Neuronal stem cell (in vitro differentiated cells): ENCODE data around the gene MSH5.

Experiments used
- DNase-seq: peaks from one replicate; pipeline ENCODE4 v3.0.0-alpha.2; 2013; ENCODE audit warnings: low spot score
- H2AFZ ChIP-seq: one replicate; pipeline ENCODE4 v1.6.1; 2013; ENCODE audit warnings: mild to moderate bottlenecking, low read length, inconsistent platforms
- H2AK5ac ChIP-seq: 2 replicates; pipeline ENCODE4 v1.6.1; 2013; ENCODE audit warnings: low read depth, mild to moderate bottlenecking, inconsistent platforms, low read length, moderate library complexity, mixed read lengths
- H2BK120ac ChIP-seq: 2 replicates; pipeline ENCODE4 v1.6.1; 2013; ENCODE audit warnings: low read depth, mild to moderate bottlenecking, inconsistent platforms, low read length, moderate library complexity, mixed read lengths
- H2BK12ac ChIP-seq: one replicate; pipeline ENCODE4 v1.6.1; 2013; ENCODE audit warnings: low read length, inconsistent platforms
- H2BK15ac ChIP-seq: 2 replicates; pipeline ENCODE4 v1.6.1; 2013; ENCODE audit warnings: mild to moderate bottlenecking, low read length, inconsistent platforms, mixed read lengths
- H2BK5ac ChIP-seq: one replicate; pipeline ENCODE4 v1.6.1; 2013; ENCODE audit warnings: inconsistent platforms, mild to moderate bottlenecking, low read length, moderate library complexity
- H3K14ac ChIP-seq: one replicate; pipeline ENCODE4 v1.6.1; 2013; ENCODE audit warnings: low read length, inconsistent platforms
- H3K18ac ChIP-seq: 2 replicates; pipeline ENCODE4 v1.6.1; 2013; ENCODE audit warnings: low read length, inconsistent platforms
- H3K23ac ChIP-seq: 2 replicates; pipeline ENCODE4 v1.6.1; 2013; ENCODE audit warnings: low read depth, mild to moderate bottlenecking, mixed read lengths, low read length, inconsistent platforms; ENCODE audit not compliant: poor library complexity
- H3K27ac ChIP-seq: replicated peaks from 3 replicates; pipeline ENCODE4 v1.5.1; 2013; ENCODE audit warnings: low read length, inconsistent platforms
- H3K27me3 ChIP-seq, 3 experiments: 2 replicates each; pipeline ENCODE4 v1.6.1; 2013; ENCODE audit warnings: low read length in 3 of 3, mild to moderate bottlenecking in 2 of 3, inconsistent platforms in 1 of 3, low read depth in 1 of 3, mixed read lengths in 1 of 3, moderate library complexity in 1 of 3; ENCODE audit not compliant: control insufficient read depth in 3 of 3, insufficient read depth in 3 of 3
- H3K36me3 ChIP-seq, 2 donors: replicated peaks in 1 of 2; 2 replicates each; pipeline ENCODE4 v1.6.1; 2013; ENCODE audit warnings: low read length in 2 of 2; ENCODE audit not compliant: control insufficient read depth in 2 of 2, insufficient read depth in 2 of 2
- H3K4ac ChIP-seq: 2 replicates; pipeline ENCODE4 v1.6.1; 2013; ENCODE audit warnings: inconsistent platforms, mild to moderate bottlenecking, low read length, moderate library complexity
- H3K4me1 ChIP-seq, 2 donors: 1 replicate in 1 of 2; 2 replicates in 1 of 2; pipeline ENCODE4 v1.6.1; 2013; ENCODE audit warnings: low read length in 2 of 2, low read depth in 1 of 2; ENCODE audit not compliant: control insufficient read depth in 2 of 2, insufficient read depth in 1 of 2
- H3K4me2 ChIP-seq: one replicate; pipeline ENCODE4 v1.6.1; 2013; ENCODE audit warnings: mild to moderate bottlenecking, low read length, inconsistent platforms; ENCODE audit not compliant: insufficient read depth, poor library complexity, severe bottlenecking
- H3K4me3 ChIP-seq, 2 donors: 2 replicates each; pipeline ENCODE4 v1.5.1; 2013; ENCODE audit warnings: low read length in 2 of 2, mild to moderate bottlenecking in 2 of 2, inconsistent platforms in 1 of 2, moderate library complexity in 1 of 2
- H3K79me1 ChIP-seq: one replicate; pipeline ENCODE4 v1.6.1; 2013; ENCODE audit warnings: low read depth, mild to moderate bottlenecking, inconsistent platforms, low read length, moderate library complexity
- H3K9ac ChIP-seq: one replicate; pipeline ENCODE4 v1.6.1; 2013; ENCODE audit warnings: mild to moderate bottlenecking, low read depth, low read length, inconsistent platforms; ENCODE audit not compliant: poor library complexity
- H3K9me3 ChIP-seq, 2 donors: replicated peaks in 1 of 2; 2 replicates each; pipeline versions ENCODE3 to v1.6.1; 2013; ENCODE audit warnings: low read length in 2 of 2, mild to moderate bottlenecking in 2 of 2, inconsistent platforms in 1 of 2, low read depth in 1 of 2, mixed read lengths in 1 of 2, moderate library complexity in 1 of 2; ENCODE audit not compliant: control insufficient read depth in 2 of 2, insufficient read depth in 1 of 2
- H4K8ac ChIP-seq: one replicate; pipeline ENCODE4 v1.6.1; 2013; ENCODE audit warnings: low read depth, mild to moderate bottlenecking, inconsistent platforms, low read length, moderate library complexity
- H4K91ac ChIP-seq: one replicate; pipeline ENCODE4 v1.6.1; 2013; ENCODE audit warnings: low read length, low read depth, mild to moderate bottlenecking, inconsistent platforms; ENCODE audit not compliant: poor library complexity
- WGBS, 2 donors: extraction: QIAGEN DNeasy Blood & Tissue Kit; methylation state at CpG; one replicate each; pipeline ENCODE4 v1.1.7; 2013; ENCODE audit warnings: missing lambda C conversion rate in 2 of 2, mixed read lengths in 1 of 2; ENCODE audit not compliant: insufficient read length in 2 of 2, insufficient replicate concordance in 1 of 2; ENCODE audit errors: extremely low coverage in 2 of 2; 5-methylcytosine and 5-hydroxymethylcytosine counted together

Gene MSH5

DNA sequence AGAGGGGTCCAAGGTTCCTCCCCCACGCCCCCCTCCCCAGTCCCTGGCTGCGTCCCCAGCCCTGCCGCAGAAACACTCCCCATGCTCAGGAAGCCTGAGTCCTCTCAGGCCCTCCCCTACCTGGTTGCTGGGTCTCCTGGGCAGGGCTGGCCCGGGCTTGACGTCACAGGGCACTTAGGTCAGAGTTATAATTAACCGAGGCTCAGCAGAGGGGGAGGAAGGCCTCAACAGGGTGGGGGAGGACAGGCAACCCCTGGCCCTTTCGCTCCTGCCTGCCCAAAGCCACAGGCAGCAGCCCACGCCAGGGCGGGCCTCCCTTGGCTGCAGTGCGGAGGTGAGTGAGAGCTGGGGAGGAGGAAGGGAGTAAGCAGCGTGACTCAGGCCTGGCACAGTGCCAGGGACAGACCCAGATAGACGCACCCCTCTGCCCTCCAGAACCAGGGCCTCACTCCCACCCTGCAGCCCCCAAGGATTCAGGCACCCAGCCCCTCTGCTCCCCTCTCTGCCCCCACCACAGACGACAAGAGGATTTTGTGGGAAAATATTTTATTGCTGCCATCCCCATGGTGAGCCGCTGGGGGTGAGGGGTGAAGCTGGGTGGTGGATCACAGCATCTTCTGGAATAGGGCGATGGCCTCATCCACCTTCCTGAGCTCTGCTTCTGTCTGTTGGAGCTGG lies 37.3 kb downstream of the MSH5 start, which contains the start of gene VWA7:
Gene VWA7, minus strand, starts transcription at position 340 of the 678 bp plus-strand sequence. CDS start 549 bp downstream, outside the sequence.
- H2AK5ac ChIP-seq, result peak within 1 kb of the TSS; percentile 81
- no peak within 1 kb of the TSS for H2BK12ac ChIP-seq
- no peaks in the 10 kb centered on the region for H3K27me3 ChIP-seq
- no peak within 1 kb of the TSS for H3K4me3 ChIP-seq
- H2BK120ac ChIP-seq, result no peak within 1 kb of the TSS
- peak within 1 kb of the TSS; percentile 86 for H2BK15ac ChIP-seq
- H3K14ac ChIP-seq, result peak within 1 kb of the TSS; percentile 82
- H3K79me1 ChIP-seq, result peaks cover 2% of the 10 kb centered on the region
- peak within 1 kb of the TSS; percentile 53 for H2BK5ac ChIP-seq
- H4K91ac ChIP-seq, result no peak within 1 kb of the TSS
- peak within 1 kb of the TSS; percentile 80 for H3K18ac ChIP-seq
- no peak within 1 kb of the TSS for H3K4ac ChIP-seq
- DNase-seq, result no peak
- H3K36me3 ChIP-seq, result peaks cover 34 to 47% of the 10 kb centered on the region in 2 donors
- no peaks in the 10 kb centered on the region for H3K9me3 ChIP-seq
- H3K9ac ChIP-seq, result peak within 1 kb of the TSS; percentile 84
- WGBS, 2 donors, result no CpG with 5 or more reads among the region's 15 CpGs
- peaks cover 4 to 8% of the 10 kb centered on the region in 2 donors for H3K4me1 ChIP-seq
- peak within 1 kb of the TSS; percentile 93 for H3K23ac ChIP-seq
- H3K27ac ChIP-seq, result no peak within 1 kb of the TSS
- no peak within 1 kb of the TSS for H4K8ac ChIP-seq
- no peak within 1 kb of the TSS for H2AFZ ChIP-seq
- H3K4me2 ChIP-seq, result peak within 1 kb of the TSS; percentile 11

DNA sequence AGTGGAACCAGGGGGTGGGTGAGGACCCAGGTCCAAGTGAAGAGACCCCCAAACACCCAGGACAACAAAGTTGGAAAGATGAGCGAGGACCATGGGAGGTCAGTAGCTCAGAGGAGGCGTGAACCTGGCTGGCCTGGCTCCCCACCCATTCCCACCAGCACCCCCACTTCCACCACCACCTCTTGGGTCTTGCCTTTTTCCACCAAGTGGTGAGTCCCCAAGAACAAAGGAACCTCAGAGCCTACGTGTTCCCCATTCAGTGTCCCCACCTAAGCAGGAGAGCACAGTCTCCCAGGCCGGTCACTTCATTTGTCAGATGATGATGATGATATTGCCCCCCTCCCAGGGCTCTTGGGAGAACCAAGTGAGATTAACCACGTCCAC lies 37.9 kb downstream of the MSH5 start:
- Histone ChIP-seq H3K23ac (peak overlapping the region; percentile 93), H2BK5ac (no peak overlapping the region), H3K79me1 (peaks cover 2% of the 10 kb centered on the region), H2BK120ac (no peak overlapping the region), H3K9ac (no peak overlapping the region), H3K4ac (no peak overlapping the region), H2AFZ (no peak overlapping the region), H3K4me1 (peaks cover 4 to 8% of the 10 kb centered on the region in 2 donors), H3K27ac (no peak overlapping the region), H2BK12ac (no peak overlapping the region), H3K14ac (no peak overlapping the region), H3K18ac (no peak overlapping the region), H3K4me3 (no peak overlapping the region), H3K9me3 (no peaks in the 10 kb centered on the region), H4K91ac (no peak overlapping the region), H3K4me2 (no peak overlapping the region), H2BK15ac (no peak overlapping the region), H3K36me3 (peaks cover 38 to 53% of the 10 kb centered on the region in 2 donors), H4K8ac (no peak overlapping the region), H2AK5ac (no peak overlapping the region), H3K27me3 (no peaks in the 10 kb centered on the region)
- DNase-seq, result no peak
- no CpG with 5 or more reads among the region's 5 CpGs for WGBS, 2 donors

DNA sequence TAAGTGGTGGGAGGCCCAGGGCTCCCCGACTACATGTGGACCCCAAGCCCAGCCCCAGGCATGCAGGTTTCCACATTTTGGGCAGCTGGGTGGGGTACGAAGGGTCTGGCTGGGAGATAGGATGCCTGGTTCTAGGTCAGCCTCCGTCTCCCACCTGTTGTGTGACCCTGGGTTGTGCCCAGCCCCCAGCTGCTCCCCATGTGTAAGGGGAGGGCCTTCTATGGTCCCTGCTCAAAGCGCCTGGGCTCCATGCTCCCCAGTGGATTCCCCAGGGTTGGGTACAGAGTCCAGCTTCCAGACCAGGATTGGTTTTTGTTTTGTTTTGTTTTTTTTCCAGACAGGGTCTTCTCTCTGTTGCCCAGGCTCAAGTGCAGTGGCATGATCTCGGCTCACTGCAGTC lies 38.4 kb downstream of the MSH5 start:
- Histone ChIP-seq H3K27me3 (no peaks in the 10 kb centered on the region), H3K4me1 (peaks cover 4 to 8% of the 10 kb centered on the region in 2 donors), H2BK120ac (no peak overlapping the region), H2BK5ac (peak overlapping the region; percentile 5), H3K18ac (no peak overlapping the region), H3K9ac (no peak overlapping the region), H3K4me2 (no peak overlapping the region), H3K4ac (no peak overlapping the region), H3K23ac (no peak overlapping the region), H3K27ac (no peak overlapping the region), H3K36me3 (peaks cover 42 to 58% of the 10 kb centered on the region in 2 donors), H4K8ac (no peak overlapping the region), H3K4me3 (no peak overlapping the region), H3K79me1 (peaks cover 2% of the 10 kb centered on the region), H2BK12ac (no peak overlapping the region), H3K14ac (no peak overlapping the region), H3K9me3 (no peaks in the 10 kb centered on the region), H2AK5ac (no peak overlapping the region), H2BK15ac (no peak overlapping the region), H4K91ac (no peak overlapping the region), H2AFZ (no peak overlapping the region)
- DNase-seq, result no peak
- no CpG with 5 or more reads among the region's 5 CpGs for WGBS, 2 donors

DNA sequence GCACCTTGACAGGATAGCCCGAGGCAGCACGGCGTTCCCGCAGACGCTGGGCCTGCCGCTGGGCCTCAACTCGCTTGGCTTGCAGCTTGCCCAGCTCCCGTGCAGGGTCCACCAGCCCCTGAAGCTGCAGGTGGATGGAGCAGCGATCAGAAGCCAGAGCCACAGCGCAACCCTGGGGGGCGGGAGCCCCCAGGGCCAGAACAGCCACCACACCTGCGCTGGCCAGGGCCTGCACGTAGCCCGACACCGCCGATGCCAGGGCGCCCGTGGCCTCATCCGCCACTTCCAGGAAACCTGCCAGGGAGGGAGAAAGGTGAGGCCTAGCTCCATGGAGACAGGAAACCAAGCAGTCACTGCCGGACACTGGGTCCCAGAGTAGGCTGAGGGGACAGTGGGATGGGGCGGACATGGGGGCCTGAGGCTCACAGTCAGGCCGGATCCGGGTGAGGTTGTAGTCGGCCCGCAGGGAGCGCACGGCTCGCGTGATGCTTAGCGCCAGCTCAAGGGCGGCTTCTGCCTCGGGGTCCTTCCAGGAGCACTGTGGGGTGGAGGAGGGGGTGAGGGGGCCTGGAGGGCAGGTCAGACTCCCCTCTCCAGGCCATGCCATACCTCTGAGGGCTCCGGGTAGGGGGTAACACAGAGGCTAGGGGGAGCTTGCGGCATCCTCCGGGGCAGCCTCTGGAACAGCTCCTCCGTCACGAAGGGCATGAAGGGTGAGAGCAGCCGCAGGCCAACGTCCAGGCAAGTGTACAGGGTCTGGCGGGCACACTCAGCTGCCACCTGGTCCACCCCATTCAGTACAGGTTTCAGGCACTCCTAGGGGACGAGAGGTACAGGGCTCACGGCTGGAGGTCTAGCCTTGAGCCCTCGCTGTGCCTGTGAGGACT lies 39.4 kb downstream of the MSH5 start:
- Histone ChIP-seq H3K9ac (no peak overlapping the region), H4K8ac (no peak overlapping the region), H2AFZ (no peak overlapping the region), H3K36me3 (peaks cover 46 to 68% of the 10 kb centered on the region in 2 donors), H3K4ac (no peak overlapping the region), H3K9me3 (no peaks in the 10 kb centered on the region), H3K23ac (peak overlapping the region; percentile 43), H3K27ac (no peak overlapping the region), H3K27me3 (no peaks in the 10 kb centered on the region), H2BK12ac (no peak overlapping the region), H3K4me2 (no peak overlapping the region), H3K79me1 (peaks cover 2% of the 10 kb centered on the region), H3K4me1 (peaks cover 4 to 8% of the 10 kb centered on the region in 2 donors), H2AK5ac (no peak overlapping the region), H2BK15ac (no peak overlapping the region), H4K91ac (no peak overlapping the region), H2BK5ac (no peak overlapping the region), H3K18ac (no peak overlapping the region), H3K14ac (no peak overlapping the region), H2BK120ac (no peak overlapping the region), H3K4me3 (no peak overlapping the region)
- WGBS, 2 donors, result no CpG with 5 or more reads among the region's 43 CpGs
- DNase-seq, result no peak
